Measurements from ENCODE around the gene GUCY1A2. TPM values are rescaled to one million over a fixed set of nuclear protein-coding genes. Genes with fewer than 3 reads are reported as not detected.

The GUCY1A2 gene
- total RNA-seq, 1 experiment from 2014 or later: 0.10 TPM

DNA sequence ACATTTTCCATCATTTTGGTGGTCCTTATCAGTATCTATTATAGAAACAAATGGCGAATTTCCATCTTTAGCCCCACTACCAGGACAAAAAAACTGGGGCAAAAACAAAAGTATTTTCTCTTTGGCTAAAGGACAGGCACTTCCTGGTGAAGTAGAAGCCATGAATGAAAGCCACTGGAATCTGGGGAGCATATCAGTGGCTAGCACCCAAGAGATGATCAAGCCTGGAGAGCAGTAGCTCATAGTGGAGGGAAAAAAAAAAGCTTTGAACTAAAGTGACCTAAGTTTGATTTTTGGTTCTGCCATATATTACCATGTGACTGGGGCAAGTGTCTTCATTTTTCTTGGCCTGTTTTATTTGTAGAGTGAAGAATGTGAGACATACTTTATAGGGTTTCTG is 272.3 kb downstream of the GUCY1A2 start:
- POLR2A ChIA-PET: no interaction called here
- Histone ChIP-seq H3K27me3 (ENCODE audit: insufficient read depth, low read length) (0 out of 2 replicates have a peak, but pooled peaks cover 3% of the 10 kb centered on the region), H3K36me3 (ENCODE audit: control insufficient read depth in 1 of 2, insufficient read depth in 2 of 2, low read length in 2 of 2) (no peaks in the 10 kb centered on the region), H3K9me3 (ENCODE audit: control insufficient read depth in 1 of 2, insufficient read depth in 1 of 2, low read depth in 1 of 2, low read length in 2 of 2) (no peaks in the 10 kb centered on the region), H4K20me1 (ENCODE audit: insufficient read depth) (no peaks in the 10 kb centered on the region), H3K4me3 (replicated peaks in 1 of 2; ENCODE audit: low read depth in 1 of 2, low read length in 2 of 2) (no peak overlapping the region), H3K79me2 (ENCODE audit: insufficient read depth, low read length) (no peaks in the 10 kb centered on the region), H3K4me2 (ENCODE audit: low read length) (no peak overlapping the region), H2AFZ (ENCODE audit: low read depth, low read length, poor library complexity, severe bottlenecking) (no peak overlapping the region), H3K9ac (ENCODE audit: low read length) (no peak overlapping the region), H3K4me1 (ENCODE audit: control insufficient read depth in 1 of 2, insufficient read depth in 2 of 2, low read length in 2 of 2) (no peaks in the 10 kb centered on the region), H3K9me2 (ENCODE audit: insufficient read depth) (no peaks in the 10 kb centered on the region), H3K27ac (ENCODE audit: low read depth, low read length) (no peak overlapping the region)
- ATAC-seq (no peak), DNase-seq (ENCODE audit: low read depth, low spot score) (no peak)
- RAD21 ChIA-PET (ENCODE audit: low non-redundant PET in 1 of 2, low total read pairs in 2 of 2, uncharacterized antibody in 2 of 2, unreplicated experiment in 2 of 2): no interaction called here
- intact Hi-C loops (cut with micrococcal nuclease): no loop called here
- BruUV-seq (replicated peaks): no TSS peak
- no peak for TF ChIP-seq JUND (IDR thresholded peaks at IDR 0.05)
- TF ChIP-seq MAX (IDR thresholded peaks at IDR 0.05): no peak
- no peak for TF ChIP-seq POLR2A (IDR thresholded peaks at IDR 0.05; ENCODE audit: borderline replicate concordance, extremely low read depth, insufficient read depth, insufficient read length)
- TF ChIP-seq ELF1 (IDR thresholded peaks at IDR 0.05; ENCODE audit: borderline replicate concordance, low read depth): no peak
- TF ChIP-seq CEBPB (IDR thresholded peaks at IDR 0.05; ENCODE audit: low read depth): no peak
- TF ChIP-seq POLR2AphosphoS5 (IDR thresholded peaks at IDR 0.05; ENCODE audit: low read depth, low read length): no peak
- TF ChIP-seq SP1 (IDR thresholded peaks at IDR 0.05; ENCODE audit: low read depth): no peak
- CTCF ChIA-PET: no interaction called here

DNA sequence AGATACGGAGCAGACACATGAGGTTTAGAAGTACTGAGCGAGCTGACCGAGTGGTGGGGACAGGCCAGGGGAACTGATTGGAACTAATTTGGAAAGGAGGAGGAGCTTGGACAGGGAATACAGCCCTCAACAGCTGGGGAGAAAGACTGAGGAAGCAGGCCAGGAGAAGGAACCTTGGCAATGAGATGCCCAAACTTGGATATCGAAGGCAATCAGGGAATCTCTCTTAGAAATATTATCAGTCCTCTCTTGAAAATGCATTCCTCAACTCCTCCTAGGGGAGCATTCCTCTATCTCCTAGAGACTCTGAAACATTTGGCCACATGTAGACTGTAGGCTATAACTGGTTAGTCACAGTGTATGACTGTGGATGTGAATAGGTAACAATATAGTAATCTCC is 284.6 kb downstream of the GUCY1A2 start:
- no peaks in the 10 kb centered on the region for H4K20me1 ChIP-seq (ENCODE audit: insufficient read depth)
- H3K27ac ChIP-seq (ENCODE audit: low read depth, low read length): no peak overlapping the region
- H3K36me3 ChIP-seq (ENCODE audit: control insufficient read depth in 1 of 2, insufficient read depth in 2 of 2, low read length in 2 of 2): no peaks in the 10 kb centered on the region
- no peaks in the 10 kb centered on the region; a peak in 1 of 4 replicates for H3K9me3 ChIP-seq (ENCODE audit: control insufficient read depth in 1 of 2, insufficient read depth in 1 of 2, low read depth in 1 of 2, low read length in 2 of 2)
- ChIA-PET POLR2A (no interaction called here), CTCF (no interaction called here), RAD21 (ENCODE audit: low non-redundant PET in 1 of 2, low total read pairs in 2 of 2, uncharacterized antibody in 2 of 2, unreplicated experiment in 2 of 2) (no interaction called here)
- ATAC-seq (no peak), DNase-seq (ENCODE audit: low read depth, low spot score) (no peak)
- H3K9ac ChIP-seq (ENCODE audit: low read length): no peak overlapping the region
- H3K27me3 ChIP-seq (ENCODE audit: insufficient read depth, low read length): no peaks in the 10 kb centered on the region
- intact Hi-C loops (cut with micrococcal nuclease): no loop called here
- no peaks in the 10 kb centered on the region for H3K9me2 ChIP-seq (ENCODE audit: insufficient read depth)
- no peaks in the 10 kb centered on the region for H3K79me2 ChIP-seq (ENCODE audit: insufficient read depth, low read length)
- no peaks in the 10 kb centered on the region for H3K4me1 ChIP-seq (ENCODE audit: control insufficient read depth in 1 of 2, insufficient read depth in 2 of 2, low read length in 2 of 2)
- H3K4me3 ChIP-seq (replicated peaks in 1 of 2; ENCODE audit: low read depth in 1 of 2, low read length in 2 of 2): no peak overlapping the region
- no TSS peak for BruUV-seq (replicated peaks)
- H3K4me2 ChIP-seq (ENCODE audit: low read length): no peak overlapping the region
- H2AFZ ChIP-seq (ENCODE audit: low read depth, low read length, poor library complexity, severe bottlenecking): no peak overlapping the region
- TF ChIP-seq ZFX (IDR thresholded peaks at IDR 0.05) (no peak), EZH2 (IDR thresholded peaks at IDR 0.05) (no peak), ZBTB33 (IDR thresholded peaks at IDR 0.05; ENCODE audit: extremely low read depth, insufficient replicate concordance, low read length) (no peak), ELF1 (IDR thresholded peaks at IDR 0.05; ENCODE audit: borderline replicate concordance, low read depth) (no peak), TCF7L2 (IDR thresholded peaks at IDR 0.05; ENCODE audit: borderline replicate concordance, extremely low read depth, insufficient read depth, insufficient read length) (no peak), ZNF274 (IDR thresholded peaks at IDR 0.05; ENCODE audit: low read depth, low read length) (no peak), CEBPB (IDR thresholded peaks at IDR 0.05; ENCODE audit: low read depth) (no peak), POLR2A (IDR thresholded peaks at IDR 0.05; ENCODE audit: borderline replicate concordance, extremely low read depth, insufficient read depth, insufficient read length) (no peak), REST (IDR thresholded peaks at IDR 0.05; ENCODE audit: low read depth) (no peak), FOSL1 (IDR thresholded peaks at IDR 0.05; ENCODE audit: low read depth) (no peak), SIN3A (IDR thresholded peaks at IDR 0.05; ENCODE audit: low read depth) (no peak), MAX (IDR thresholded peaks at IDR 0.05) (no peak)
- TF ChIP-seq, protein P1, sequence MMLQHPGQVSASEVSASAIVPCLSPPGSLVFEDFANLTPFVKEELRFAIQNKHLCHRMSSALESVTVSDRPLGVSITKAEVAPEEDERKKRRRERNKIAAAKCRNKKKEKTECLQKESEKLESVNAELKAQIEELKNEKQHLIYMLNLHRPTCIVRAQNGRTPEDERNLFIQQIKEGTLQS (IDR thresholded peaks at IDR 0.05): no peak
